ENCODE results near the gene DCBLD1. TPM values are rescaled to one million over a fixed set of nuclear protein-coding genes. Genes with fewer than 3 reads are reported as not detected.

The DCBLD1 gene
- polyA plus RNA-seq, 1 donor, result 14.2 TPM

DNA sequence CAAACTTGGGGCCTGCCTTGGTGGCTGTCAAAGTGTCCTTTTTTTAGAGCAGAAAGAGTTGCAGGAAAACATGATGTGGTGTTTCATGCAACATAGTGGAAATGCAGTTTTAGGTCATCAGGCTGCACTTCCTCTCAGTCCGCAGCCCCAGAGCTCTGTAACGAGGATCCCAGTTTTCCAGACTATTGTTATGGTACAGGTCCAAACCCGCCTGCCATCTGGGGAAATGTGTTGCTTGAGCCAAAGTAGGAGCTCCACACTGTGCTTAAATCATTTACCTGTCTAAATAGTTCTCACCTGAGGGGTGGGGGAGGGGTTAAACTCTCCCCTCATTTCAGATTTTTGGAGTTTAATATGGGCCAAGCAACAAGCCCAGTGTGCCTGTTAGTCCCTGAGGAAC, 60.0 kb downstream of the DCBLD1 start:
- Histone ChIP-seq H3K4me1 (ENCODE audit: control insufficient read depth, insufficient read depth, low read length) (no peaks in the 10 kb centered on the region), H3K36me3 (ENCODE audit: control insufficient read depth, insufficient read depth, low read length) (peaks cover 45% of the 10 kb centered on the region), H3K27ac (ENCODE audit: low read length) (no peak overlapping the region), H3K9me3 (ENCODE audit: control insufficient read depth, low read depth, low read length) (no peaks in the 10 kb centered on the region), H3K4me3 (ENCODE audit: low read length) (no peak overlapping the region), H3K27me3 (ENCODE audit: control insufficient read depth, insufficient read depth, low read length) (no peaks in the 10 kb centered on the region)
- no CpG with 5 or more reads among the region's 3 CpGs for WGBS (ENCODE audit: insufficient coverage, low lambda C conversion rate)
- DNase-seq, result no peak

DNA sequence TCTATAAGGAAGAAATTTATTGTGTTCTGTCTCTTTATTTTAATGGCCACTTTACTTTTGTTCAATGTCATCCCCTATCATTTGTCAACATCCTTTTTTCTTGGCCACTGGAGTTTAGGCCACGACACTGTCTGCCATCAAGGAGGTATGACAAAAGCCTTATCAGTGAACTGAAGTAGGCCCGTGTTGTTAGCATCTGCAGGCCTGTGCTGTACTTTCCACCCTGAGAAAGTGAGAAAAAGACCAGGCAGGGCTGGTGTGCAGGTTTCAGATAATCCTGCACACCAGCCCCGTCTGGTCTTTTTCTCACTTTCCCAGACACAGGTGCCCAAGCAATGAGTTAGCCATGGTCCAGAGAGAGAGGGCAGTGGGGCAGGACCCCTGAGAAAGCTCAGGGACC, 62.2 kb downstream of the DCBLD1 start:
- Histone ChIP-seq H3K27me3 (ENCODE audit: control insufficient read depth, insufficient read depth, low read length) (no peaks in the 10 kb centered on the region), H3K9me3 (ENCODE audit: control insufficient read depth, low read depth, low read length) (no peaks in the 10 kb centered on the region), H3K27ac (ENCODE audit: low read length) (no peak overlapping the region), H3K4me3 (ENCODE audit: low read length) (no peak overlapping the region), H3K36me3 (ENCODE audit: control insufficient read depth, insufficient read depth, low read length) (peaks cover 56% of the 10 kb centered on the region), H3K4me1 (ENCODE audit: control insufficient read depth, insufficient read depth, low read length) (no peaks in the 10 kb centered on the region)
- DNase-seq, result no peak
- no CpG with 5 or more reads among the region's 3 CpGs for WGBS (ENCODE audit: insufficient coverage, low lambda C conversion rate)

GRCh38 chr6:117545161-117545595, 62.7 kb downstream of the DCBLD1 start:
- peak in 1 of 2 donors; percentile 30 for DNase-seq
- Histone ChIP-seq H3K4me3 (ENCODE audit: low read length) (no peak overlapping the region), H3K27ac (ENCODE audit: low read length) (no peak overlapping the region), H3K27me3 (ENCODE audit: control insufficient read depth, insufficient read depth, low read length) (no peaks in the 10 kb centered on the region), H3K9me3 (ENCODE audit: control insufficient read depth, low read depth, low read length) (no peaks in the 10 kb centered on the region), H3K36me3 (ENCODE audit: control insufficient read depth, insufficient read depth, low read length) (peaks cover 54% of the 10 kb centered on the region), H3K4me1 (ENCODE audit: control insufficient read depth, insufficient read depth, low read length) (no peaks in the 10 kb centered on the region)
- no CpG with 5 or more reads among the region's 4 CpGs for WGBS (ENCODE audit: insufficient coverage, low lambda C conversion rate)

DNA sequence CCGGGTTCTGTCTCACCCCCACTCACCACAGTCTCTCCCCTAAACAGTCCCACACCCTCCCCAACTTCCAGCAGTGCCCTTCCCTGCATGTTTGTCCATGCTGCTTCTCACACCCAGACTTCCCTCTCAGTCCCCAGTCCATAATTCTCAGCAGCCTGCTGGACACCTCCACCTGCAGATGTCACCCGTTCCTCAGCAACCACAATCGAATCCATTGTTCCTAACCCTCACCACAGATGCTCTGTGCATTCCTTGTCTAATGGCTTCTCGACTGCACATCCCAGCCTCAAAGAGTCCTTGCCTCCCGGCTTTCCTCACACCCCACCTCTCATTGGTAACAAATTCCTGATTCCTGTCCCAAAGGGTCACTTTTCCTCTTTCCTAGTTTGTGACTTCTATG, 64.2 kb downstream of the DCBLD1 start:
- no peak overlapping the region for H3K4me3 ChIP-seq (ENCODE audit: low read length)
- H3K36me3 ChIP-seq (ENCODE audit: control insufficient read depth, insufficient read depth, low read length), result peaks cover 42% of the 10 kb centered on the region
- no peak for DNase-seq
- H3K9me3 ChIP-seq (ENCODE audit: control insufficient read depth, low read depth, low read length), result no peaks in the 10 kb centered on the region
- 100% methylated on average over 1 of the region's 5 CpGs for WGBS (ENCODE audit: insufficient coverage, low lambda C conversion rate)
- no peaks in the 10 kb centered on the region for H3K4me1 ChIP-seq (ENCODE audit: control insufficient read depth, insufficient read depth, low read length)
- H3K27me3 ChIP-seq (ENCODE audit: control insufficient read depth, insufficient read depth, low read length), result no peaks in the 10 kb centered on the region
- no peak overlapping the region for H3K27ac ChIP-seq (ENCODE audit: low read length)

GRCh38 chr6:117547688-117548621, 65.5 kb downstream of the DCBLD1 start:
- no peaks in the 10 kb centered on the region for H3K9me3 ChIP-seq (ENCODE audit: control insufficient read depth, low read depth, low read length)
- no peaks in the 10 kb centered on the region for H3K4me1 ChIP-seq (ENCODE audit: control insufficient read depth, insufficient read depth, low read length)
- H3K36me3 ChIP-seq (ENCODE audit: control insufficient read depth, insufficient read depth, low read length), result peaks cover 34% of the 10 kb centered on the region
- WGBS (ENCODE audit: insufficient coverage, low lambda C conversion rate), result no CpG with 5 or more reads among the region's 64 CpGs
- peak overlapping the region; percentile 5 for H3K4me3 ChIP-seq (ENCODE audit: low read length)
- DNase-seq, result peak in 1 of 2 donors; percentile 27
- no peaks in the 10 kb centered on the region for H3K27me3 ChIP-seq (ENCODE audit: control insufficient read depth, insufficient read depth, low read length)
- no peak overlapping the region for H3K27ac ChIP-seq (ENCODE audit: low read length)

DNA sequence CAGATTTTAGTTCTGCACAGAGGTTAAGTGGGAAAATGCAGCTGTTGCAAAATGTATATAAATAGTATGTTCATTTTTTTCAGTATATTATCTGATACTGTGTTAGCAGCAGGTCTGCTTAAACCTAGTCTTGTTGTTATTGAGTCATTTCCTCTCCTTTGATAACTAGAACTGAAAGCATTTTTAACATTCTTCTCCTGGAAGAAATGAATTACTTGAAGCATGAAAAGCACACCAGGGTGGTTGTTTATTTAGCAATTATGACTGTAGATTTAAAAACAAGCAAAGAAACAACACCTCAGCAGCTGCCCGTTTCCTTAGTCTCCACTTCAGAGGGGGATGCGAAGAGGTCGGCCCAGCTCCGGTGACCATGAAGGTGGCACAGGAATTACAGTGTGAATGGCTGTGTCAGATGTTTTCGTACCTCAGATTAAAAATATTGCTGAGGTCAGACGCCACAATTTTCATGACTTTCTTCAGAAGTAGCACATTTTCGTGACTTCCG, 66.4 kb downstream of the DCBLD1 start:
- Histone ChIP-seq H3K4me1 (ENCODE audit: control insufficient read depth, insufficient read depth, low read length) (no peaks in the 10 kb centered on the region), H3K36me3 (ENCODE audit: control insufficient read depth, insufficient read depth, low read length) (peaks cover 28% of the 10 kb centered on the region), H3K27ac (ENCODE audit: low read length) (no peak overlapping the region), H3K9me3 (ENCODE audit: control insufficient read depth, low read depth, low read length) (no peaks in the 10 kb centered on the region), H3K27me3 (ENCODE audit: control insufficient read depth, insufficient read depth, low read length) (no peaks in the 10 kb centered on the region), H3K4me3 (ENCODE audit: low read length) (no peak overlapping the region)
- no peak for DNase-seq
- no CpG with 5 or more reads among the region's 8 CpGs for WGBS (ENCODE audit: insufficient coverage, low lambda C conversion rate)

- DNase-seq, result no peak
Measured at GRCh38 chr6:117549611-117550010, 67.1 kb downstream of the DCBLD1 start.

GRCh38 chr6:117550078-117550600, 67.7 kb downstream of the DCBLD1 start:
- Histone ChIP-seq H3K36me3 (ENCODE audit: control insufficient read depth, insufficient read depth, low read length) (peaks cover 20% of the 10 kb centered on the region), H3K4me3 (ENCODE audit: low read length) (no peak overlapping the region), H3K4me1 (ENCODE audit: control insufficient read depth, insufficient read depth, low read length) (no peaks in the 10 kb centered on the region), H3K27me3 (ENCODE audit: control insufficient read depth, insufficient read depth, low read length) (no peaks in the 10 kb centered on the region), H3K27ac (ENCODE audit: low read length) (no peak overlapping the region), H3K9me3 (ENCODE audit: control insufficient read depth, low read depth, low read length) (no peaks in the 10 kb centered on the region)
- 89% methylated on average over 1 of the region's 3 CpGs for WGBS (ENCODE audit: insufficient coverage, low lambda C conversion rate)
- no peak for DNase-seq

More at GRCh38 chr6:117549611-117550010, 67.1 kb downstream of the DCBLD1 start:
- no peaks in the 10 kb centered on the region for H3K27me3 ChIP-seq (ENCODE audit: control insufficient read depth, insufficient read depth, low read length)
- no peak overlapping the region for H3K27ac ChIP-seq (ENCODE audit: low read length)
- H3K36me3 ChIP-seq (ENCODE audit: control insufficient read depth, insufficient read depth, low read length), result peaks cover 24% of the 10 kb centered on the region
- no peak overlapping the region for H3K4me3 ChIP-seq (ENCODE audit: low read length)
- H3K9me3 ChIP-seq (ENCODE audit: control insufficient read depth, low read depth, low read length), result no peaks in the 10 kb centered on the region
- H3K4me1 ChIP-seq (ENCODE audit: control insufficient read depth, insufficient read depth, low read length), result no peaks in the 10 kb centered on the region
- WGBS (ENCODE audit: insufficient coverage, low lambda C conversion rate), result no CpG with 5 or more reads among the region's 4 CpGs

DNA sequence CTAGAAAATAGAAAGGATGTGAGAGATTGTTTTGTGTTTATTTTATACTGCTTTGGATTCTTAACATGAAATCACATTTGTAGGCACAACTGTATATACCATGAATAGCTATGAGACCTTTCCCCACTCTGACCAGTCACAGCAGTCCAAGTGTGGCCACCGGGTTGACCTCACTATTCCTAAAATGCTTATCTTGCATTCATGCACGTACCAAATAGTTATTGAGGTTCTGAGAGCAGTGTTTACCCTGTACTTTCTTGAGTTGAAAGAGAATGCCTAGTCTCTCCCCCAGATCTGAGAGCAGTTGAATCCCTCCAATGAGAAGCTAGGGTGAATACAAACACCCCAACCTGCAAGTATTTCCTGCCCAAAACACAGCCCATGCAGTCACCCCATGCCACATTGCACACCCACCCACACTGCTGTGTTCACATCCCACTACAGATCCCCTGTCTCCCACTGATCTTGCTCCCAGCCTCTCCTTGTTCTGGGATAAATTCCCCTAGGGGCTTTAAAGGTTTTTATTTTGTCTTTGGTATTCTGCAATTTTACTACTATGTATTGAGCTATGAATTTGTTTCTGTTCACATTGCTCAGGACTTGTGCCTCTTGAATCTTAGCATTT, 68.3 kb downstream of the DCBLD1 start:
- Histone ChIP-seq H3K36me3 (ENCODE audit: control insufficient read depth, insufficient read depth, low read length) (peaks cover 19% of the 10 kb centered on the region), H3K4me1 (ENCODE audit: control insufficient read depth, insufficient read depth, low read length) (no peaks in the 10 kb centered on the region), H3K27me3 (ENCODE audit: control insufficient read depth, insufficient read depth, low read length) (no peaks in the 10 kb centered on the region), H3K9me3 (ENCODE audit: control insufficient read depth, low read depth, low read length) (no peaks in the 10 kb centered on the region), H3K4me3 (ENCODE audit: low read length) (no peak overlapping the region), H3K27ac (ENCODE audit: low read length) (no peak overlapping the region)
- no peak for DNase-seq
- no CpG with 5 or more reads among the region's 2 CpGs for WGBS (ENCODE audit: insufficient coverage, low lambda C conversion rate)

- H3K27me3 ChIP-seq (ENCODE audit: control insufficient read depth, insufficient read depth, low read length), result no peaks in the 10 kb centered on the region
- H3K4me1 ChIP-seq (ENCODE audit: control insufficient read depth, insufficient read depth, low read length), result no peaks in the 10 kb centered on the region
- WGBS (ENCODE audit: insufficient coverage, low lambda C conversion rate), result 71% methylated on average over 1 of the region's 2 CpGs
- H3K36me3 ChIP-seq (ENCODE audit: control insufficient read depth, insufficient read depth, low read length), result peaks cover 15% of the 10 kb centered on the region
- no peak for DNase-seq
- no peak overlapping the region for H3K4me3 ChIP-seq (ENCODE audit: low read length)
- H3K9me3 ChIP-seq (ENCODE audit: control insufficient read depth, low read depth, low read length), result no peaks in the 10 kb centered on the region
- no peak overlapping the region for H3K27ac ChIP-seq (ENCODE audit: low read length)
Measured at GRCh38 chr6:117552618-117553017, 70.1 kb downstream of the DCBLD1 start.

All from large intestine (tissue), 3 donors.